Measurements from ENCODE around the gene CTAG1B. TPM values are rescaled to one million over a fixed set of nuclear protein-coding genes. Genes with fewer than 3 reads are reported as not detected.

Gene CTAG1B
- total RNA-seq, 1 experiment from 2014 or later: not detected

DNA sequence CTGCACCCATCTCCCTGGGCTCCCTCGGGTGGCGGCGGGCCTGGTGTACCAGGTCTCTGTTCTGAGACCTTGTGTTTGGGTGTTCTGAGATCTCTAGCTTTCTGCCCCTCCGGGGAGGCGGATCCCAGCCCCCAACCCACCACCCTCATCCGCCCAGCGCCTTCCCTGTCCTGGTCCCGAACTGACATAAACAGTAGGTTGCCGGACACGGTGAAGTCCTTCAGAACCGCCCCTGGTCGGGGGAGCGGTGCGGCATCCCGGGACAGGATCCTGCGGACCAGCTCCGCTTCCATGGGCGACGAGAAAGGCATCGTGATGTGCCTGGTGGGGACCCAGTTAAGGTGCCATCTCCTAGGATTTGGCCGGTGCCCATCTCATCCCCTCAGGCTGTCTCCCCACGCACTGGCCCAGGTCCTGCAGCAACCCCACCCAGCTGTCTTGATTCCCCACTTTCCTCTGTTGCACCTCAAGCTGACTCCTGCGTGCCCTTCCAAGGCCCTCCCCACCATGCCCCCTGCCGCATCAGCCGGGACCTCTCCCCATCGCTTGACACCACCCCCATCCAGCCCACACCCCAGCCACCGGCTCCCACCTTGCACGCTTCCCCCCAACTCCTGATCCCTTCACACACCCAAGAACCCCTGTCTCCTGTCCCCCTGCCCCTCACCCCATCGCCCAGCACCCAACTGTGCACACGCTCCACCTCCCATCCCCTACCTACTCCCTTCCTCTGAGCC is 33.4 kb upstream of the CTAG1B start (continued):
- TF ChIP-seq, protein P1, sequence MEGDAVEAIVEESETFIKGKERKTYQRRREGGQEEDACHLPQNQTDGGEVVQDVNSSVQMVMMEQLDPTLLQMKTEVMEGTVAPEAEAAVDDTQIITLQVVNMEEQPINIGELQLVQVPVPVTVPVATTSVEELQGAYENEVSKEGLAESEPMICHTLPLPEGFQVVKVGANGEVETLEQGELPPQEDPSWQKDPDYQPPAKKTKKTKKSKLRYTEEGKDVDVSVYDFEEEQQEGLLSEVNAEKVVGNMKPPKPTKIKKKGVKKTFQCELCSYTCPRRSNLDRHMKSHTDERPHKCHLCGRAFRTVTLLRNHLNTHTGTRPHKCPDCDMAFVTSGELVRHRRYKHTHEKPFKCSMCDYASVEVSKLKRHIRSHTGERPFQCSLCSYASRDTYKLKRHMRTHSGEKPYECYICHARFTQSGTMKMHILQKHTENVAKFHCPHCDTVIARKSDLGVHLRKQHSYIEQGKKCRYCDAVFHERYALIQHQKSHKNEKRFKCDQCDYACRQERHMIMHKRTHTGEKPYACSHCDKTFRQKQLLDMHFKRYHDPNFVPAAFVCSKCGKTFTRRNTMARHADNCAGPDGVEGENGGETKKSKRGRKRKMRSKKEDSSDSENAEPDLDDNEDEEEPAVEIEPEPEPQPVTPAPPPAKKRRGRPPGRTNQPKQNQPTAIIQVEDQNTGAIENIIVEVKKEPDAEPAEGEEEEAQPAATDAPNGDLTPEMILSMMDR (IDR thresholded peaks at IDR 0.05 in 2 of 3, conservative IDR thresholded peaks at IDR 0.05 in 1 of 3; ENCODE audit: borderline replicate concordance in 1 of 3, insufficient read depth in 1 of 3, low read depth in 2 of 3, low read length in 2 of 3): no peak
- TF ChIP-seq, protein P2, sequence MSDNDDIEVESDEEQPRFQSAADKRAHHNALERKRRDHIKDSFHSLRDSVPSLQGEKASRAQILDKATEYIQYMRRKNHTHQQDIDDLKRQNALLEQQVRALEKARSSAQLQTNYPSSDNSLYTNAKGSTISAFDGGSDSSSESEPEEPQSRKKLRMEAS (IDR thresholded peaks at IDR 0.05): no peak
- no peak for TF ChIP-seq SIN3A (IDR thresholded peaks at IDR 0.05; ENCODE audit: low read depth)
- TF ChIP-seq RAD21 (IDR thresholded peaks at IDR 0.05; ENCODE audit: low read depth): no peak
- no peak for TF ChIP-seq EGR1 (IDR thresholded peaks at IDR 0.05; ENCODE audit: low read depth)
- TF ChIP-seq ELF1 (IDR thresholded peaks at IDR 0.05; ENCODE audit: borderline replicate concordance, low read depth): no peak
- TF ChIP-seq POLR2A (IDR thresholded peaks at IDR 0.05; ENCODE audit: borderline replicate concordance, extremely low read depth, insufficient read depth, insufficient read length): no peak
- no peak for TF ChIP-seq EZH2phosphoT487 (IDR thresholded peaks at IDR 0.05; ENCODE audit: borderline replicate concordance)

DNA sequence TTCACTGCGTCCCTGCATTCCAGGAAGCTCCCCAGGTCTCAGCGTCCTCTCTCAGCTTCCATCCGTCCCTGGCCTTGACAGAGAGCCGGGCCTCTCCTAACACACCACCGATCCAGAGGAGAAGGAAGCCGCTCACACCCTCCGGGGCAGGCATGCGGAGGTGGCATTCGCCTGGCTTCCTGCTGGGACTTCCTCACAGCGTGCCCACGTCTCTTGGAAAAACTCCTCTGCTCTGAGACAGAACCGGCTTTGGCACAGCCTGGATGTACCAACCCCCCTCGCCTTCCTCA is 31.1 kb upstream of the CTAG1B start:
- Histone ChIP-seq H3K36me3 (ENCODE audit: control insufficient read depth in 1 of 2, insufficient read depth in 2 of 2, low read length in 2 of 2) (no peaks in the 10 kb centered on the region), H4K20me1 (ENCODE audit: insufficient read depth) (no peaks in the 10 kb centered on the region), H2AFZ (ENCODE audit: low read depth, low read length, poor library complexity, severe bottlenecking) (no peak overlapping the region), H3K4me2 (ENCODE audit: low read length) (no peak overlapping the region), H3K79me2 (ENCODE audit: insufficient read depth, low read length) (no peaks in the 10 kb centered on the region), H3K27me3 (ENCODE audit: insufficient read depth, low read length) (no peaks in the 10 kb centered on the region), H3K4me3 (replicated peaks in 1 of 2; ENCODE audit: low read depth in 1 of 2, low read length in 2 of 2) (no peak overlapping the region), H3K27ac (ENCODE audit: low read depth, low read length) (no peak overlapping the region), H3K9me3 (ENCODE audit: control insufficient read depth in 1 of 2, insufficient read depth in 1 of 2, low read depth in 1 of 2, low read length in 2 of 2) (no peaks in the 10 kb centered on the region), H3K9me2 (ENCODE audit: insufficient read depth) (no peaks in the 10 kb centered on the region), H3K9ac (ENCODE audit: low read length) (no peak overlapping the region), H3K4me1 (ENCODE audit: control insufficient read depth in 1 of 2, insufficient read depth in 2 of 2, low read length in 2 of 2) (no peaks in the 10 kb centered on the region)
- BruUV-seq (replicated peaks): no TSS peak
- DNase-seq (ENCODE audit: low read depth, low spot score) (no peak), ATAC-seq (no peak)
- POLR2A ChIA-PET: no interaction called here
- RAD21 ChIA-PET (ENCODE audit: low non-redundant PET in 1 of 2, low total read pairs in 2 of 2, uncharacterized antibody in 2 of 2, unreplicated experiment in 2 of 2): no interaction called here
- intact Hi-C loops (cut with micrococcal nuclease): no loop called here
- TF ChIP-seq TCF7L2 (IDR thresholded peaks at IDR 0.05; ENCODE audit: borderline replicate concordance, extremely low read depth, insufficient read depth, insufficient read length) (no peak), JUND (IDR thresholded peaks at IDR 0.05) (no peak), SIN3A (IDR thresholded peaks at IDR 0.05; ENCODE audit: low read depth) (no peak), SP1 (IDR thresholded peaks at IDR 0.05; ENCODE audit: low read depth) (no peak)
- TF ChIP-seq, protein P3, sequence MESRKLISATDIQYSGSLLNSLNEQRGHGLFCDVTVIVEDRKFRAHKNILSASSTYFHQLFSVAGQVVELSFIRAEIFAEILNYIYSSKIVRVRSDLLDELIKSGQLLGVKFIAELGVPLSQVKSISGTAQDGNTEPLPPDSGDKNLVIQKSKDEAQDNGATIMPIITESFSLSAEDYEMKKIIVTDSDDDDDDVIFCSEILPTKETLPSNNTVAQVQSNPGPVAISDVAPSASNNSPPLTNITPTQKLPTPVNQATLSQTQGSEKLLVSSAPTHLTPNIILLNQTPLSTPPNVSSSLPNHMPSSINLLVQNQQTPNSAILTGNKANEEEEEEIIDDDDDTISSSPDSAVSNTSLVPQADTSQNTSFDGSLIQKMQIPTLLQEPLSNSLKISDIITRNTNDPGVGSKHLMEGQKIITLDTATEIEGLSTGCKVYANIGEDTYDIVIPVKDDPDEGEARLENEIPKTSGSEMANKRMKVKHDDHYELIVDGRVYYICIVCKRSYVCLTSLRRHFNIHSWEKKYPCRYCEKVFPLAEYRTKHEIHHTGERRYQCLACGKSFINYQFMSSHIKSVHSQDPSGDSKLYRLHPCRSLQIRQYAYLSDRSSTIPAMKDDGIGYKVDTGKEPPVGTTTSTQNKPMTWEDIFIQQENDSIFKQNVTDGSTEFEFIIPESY (IDR thresholded peaks at IDR 0.05; ENCODE audit: extremely low read depth, insufficient replicate concordance, low read length): no peak
- CTCF ChIA-PET: no interaction called here
